GM18951 (cell line): Measurements from ENCODE around the gene PPIL4.
"Not testable (repeated sequence)": the region's sequence is repeated elsewhere in the genome, so short reads cannot be mapped to it uniquely, and the experiment has no call there.

Source experiments
- POLR2A ChIP-seq: IDR thresholded peaks from 4 replicates; pipeline ENCODE4 v1.6.1; 2011; ENCODE audit warnings: mild to moderate bottlenecking; ENCODE audit not compliant: insufficient read length, insufficient read depth; ENCODE audit errors: extremely low read depth
- in situ Hi-C: fragments of 300-500 bp; cut with MboI; formaldehyde crosslinking; loops from one replicate; pipeline ENCODE4 v1.12.0; 2022; ENCODE audit warnings: low sequenced_read_pairs, mixed read lengths, inconsistent platforms; ENCODE audit not compliant: unreplicated experiment

PPIL4 gene

DNA sequence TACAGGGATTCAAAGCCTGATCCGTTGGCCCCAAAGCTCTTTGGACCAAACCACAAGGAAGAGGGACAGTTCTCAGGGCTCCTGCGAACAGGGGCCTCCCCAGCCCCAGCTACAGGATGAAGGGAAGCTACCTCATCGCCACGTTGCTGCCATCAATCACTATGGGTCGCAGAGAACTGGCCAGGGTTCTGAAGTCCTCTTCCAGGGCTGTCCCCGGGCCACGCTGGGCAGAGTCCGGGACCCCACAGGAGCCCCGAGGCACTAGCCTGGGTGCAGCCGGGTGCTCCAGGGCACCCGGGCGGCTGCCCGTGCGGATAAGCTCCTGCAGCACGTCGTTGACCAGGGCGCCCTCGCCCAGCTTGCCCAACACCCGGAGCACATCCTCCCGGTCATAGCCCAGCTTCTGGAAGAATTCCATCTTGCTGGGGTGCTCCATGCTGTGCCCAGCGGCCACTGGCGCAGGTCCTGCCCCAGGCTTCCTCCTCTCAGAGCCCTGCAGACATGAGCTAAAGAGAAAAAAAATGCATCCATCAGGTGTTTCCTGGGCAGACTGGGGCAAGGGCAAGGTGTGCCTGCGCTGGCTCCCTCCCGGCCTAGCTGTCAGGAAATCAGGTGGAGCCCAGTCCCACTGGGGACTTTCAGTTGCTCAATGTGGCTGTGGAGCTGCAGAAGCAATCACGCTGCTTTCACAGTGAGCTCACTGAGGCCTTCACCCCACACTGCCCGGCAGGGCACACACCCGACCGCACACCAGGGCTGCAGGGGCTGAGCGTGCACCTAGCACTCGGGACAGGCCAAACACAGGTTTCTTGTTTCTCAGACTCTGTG, 71.5 kb downstream of the PPIL4 start:
- TF ChIP-seq POLR2A: no peak
- in situ Hi-C loops: no loop called here

DNA sequence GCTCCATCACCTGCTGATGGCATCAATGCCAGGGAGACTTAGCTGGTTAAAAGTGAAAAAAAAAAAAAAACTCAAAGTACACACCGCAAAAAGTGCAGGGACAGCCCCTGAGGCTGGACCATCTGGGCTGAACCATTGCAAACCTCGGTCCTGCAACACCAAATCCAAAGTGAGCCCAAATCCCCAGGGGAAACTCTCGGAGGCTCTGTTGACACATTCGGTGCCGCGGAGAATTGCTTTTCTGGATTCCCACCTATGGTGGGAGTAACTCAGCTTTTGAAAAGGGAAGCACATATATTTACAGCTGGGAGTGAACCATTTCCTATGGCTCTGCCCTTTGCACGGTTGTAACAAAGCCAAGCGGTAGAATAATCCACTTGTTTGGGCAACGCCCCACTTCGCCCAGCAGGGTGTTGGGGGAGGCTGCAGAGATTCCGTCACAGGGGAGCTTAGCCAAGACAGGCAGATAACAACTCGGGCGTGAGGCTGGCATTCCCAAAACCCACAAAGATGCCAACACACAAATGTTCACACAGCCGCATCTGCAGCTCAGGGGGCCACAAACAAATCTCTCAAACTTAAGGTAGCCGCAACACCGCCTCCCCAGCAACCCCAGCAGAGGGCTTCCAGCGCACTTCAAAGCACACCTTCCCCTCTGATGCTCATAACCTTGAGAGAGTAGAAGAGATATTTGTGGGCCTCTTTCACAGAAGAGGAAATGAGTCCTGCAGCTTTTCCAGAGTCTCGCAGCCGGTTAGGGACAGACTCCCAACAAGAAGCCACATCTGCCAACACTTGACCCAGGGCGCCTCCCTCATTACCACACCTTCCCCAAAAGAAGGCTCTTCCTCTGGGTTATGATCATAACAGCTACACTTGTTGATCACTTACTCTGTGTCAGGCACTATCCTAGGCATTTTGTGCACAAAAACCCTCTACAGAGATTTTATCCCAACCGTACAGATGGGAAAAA, 72.5 kb downstream of the PPIL4 start:
- TF ChIP-seq POLR2A: no peak
- in situ Hi-C loops: no loop called here

DNA sequence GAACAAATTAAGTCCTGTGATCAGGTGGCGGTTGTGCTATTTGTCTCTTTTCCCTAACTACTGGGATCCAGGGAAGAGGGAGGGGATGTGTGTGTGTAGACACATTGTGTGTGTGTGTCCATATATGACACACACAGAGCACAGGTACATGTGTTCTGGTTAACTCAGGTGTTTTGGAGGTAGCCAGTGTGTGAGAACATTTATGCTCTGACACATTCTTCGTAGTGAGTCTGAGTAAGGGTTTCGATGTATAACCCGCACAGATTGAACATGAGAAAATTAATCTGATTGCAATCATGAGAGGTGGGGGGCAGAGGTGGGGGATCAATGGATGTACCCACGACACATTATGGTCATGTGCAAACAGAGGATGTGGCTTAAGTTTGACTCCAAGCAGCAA, 73.6 kb downstream of the PPIL4 start:
- TF ChIP-seq POLR2A: no peak
- in situ Hi-C loops: no loop called here

DNA sequence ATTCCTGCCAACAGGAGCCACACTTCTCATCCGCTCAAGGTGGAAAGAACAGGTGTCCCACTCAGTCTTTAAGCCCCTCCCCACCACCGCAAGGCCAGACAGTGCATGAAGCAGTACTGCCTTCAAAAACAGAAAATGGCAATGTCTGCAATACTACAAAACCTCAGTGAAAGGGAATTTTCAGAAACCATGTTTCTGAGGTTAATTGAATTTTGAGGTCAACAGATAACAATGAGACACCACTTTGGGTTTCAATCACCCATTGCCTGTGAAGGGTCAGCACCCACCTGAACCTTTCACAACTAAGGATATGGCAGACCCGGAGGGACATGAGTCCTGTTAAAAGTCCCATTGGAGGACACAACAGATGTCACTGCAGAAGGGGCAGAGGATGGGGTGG, 74.0 kb downstream of the PPIL4 start:
- no peak for TF ChIP-seq POLR2A
- in situ Hi-C loops: no loop called here

DNA sequence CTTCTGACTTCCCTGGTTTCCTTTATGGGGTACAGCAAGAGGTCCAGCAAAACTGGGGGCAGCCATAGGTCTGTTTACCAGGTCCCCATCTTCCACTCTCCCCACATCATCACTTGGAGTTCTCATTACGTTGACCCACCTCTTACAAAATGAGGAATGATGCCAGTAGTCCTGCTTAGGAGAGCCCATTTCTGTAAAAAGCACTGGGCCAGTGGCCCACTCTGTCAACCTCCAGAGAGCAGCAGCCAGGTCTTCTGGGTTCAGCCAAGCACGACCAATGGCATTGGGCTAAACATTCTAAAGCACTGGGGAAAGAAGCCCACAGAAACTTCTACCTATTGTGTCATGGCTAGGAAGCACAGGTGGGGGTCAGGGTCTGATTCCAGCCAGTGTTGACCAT, 74.9 kb downstream of the PPIL4 start:
- in situ Hi-C loops: no loop called here
- no peak for TF ChIP-seq POLR2A

DNA sequence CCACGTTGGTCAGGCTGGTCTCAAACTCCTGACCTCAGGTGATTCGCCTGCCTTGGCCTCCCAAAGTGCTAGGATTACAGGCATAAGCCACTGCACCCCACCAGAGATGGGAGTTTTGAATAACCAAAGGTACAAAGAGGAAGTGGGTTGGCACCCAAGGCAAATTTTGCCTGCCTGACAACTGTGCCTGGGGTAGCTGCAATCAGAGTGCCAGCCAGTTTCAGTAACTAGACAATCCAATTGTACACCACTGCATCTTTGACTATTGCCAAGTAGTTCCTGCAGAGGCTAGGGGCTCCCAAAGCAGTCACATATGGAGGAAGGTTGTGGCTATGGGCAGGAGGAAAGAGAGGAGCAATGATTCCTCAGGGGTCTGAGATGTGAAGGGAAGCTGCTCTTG, 77.7 kb downstream of the PPIL4 start:
- in situ Hi-C loops: no loop called here
- TF ChIP-seq POLR2A: peak; percentile 7

DNA sequence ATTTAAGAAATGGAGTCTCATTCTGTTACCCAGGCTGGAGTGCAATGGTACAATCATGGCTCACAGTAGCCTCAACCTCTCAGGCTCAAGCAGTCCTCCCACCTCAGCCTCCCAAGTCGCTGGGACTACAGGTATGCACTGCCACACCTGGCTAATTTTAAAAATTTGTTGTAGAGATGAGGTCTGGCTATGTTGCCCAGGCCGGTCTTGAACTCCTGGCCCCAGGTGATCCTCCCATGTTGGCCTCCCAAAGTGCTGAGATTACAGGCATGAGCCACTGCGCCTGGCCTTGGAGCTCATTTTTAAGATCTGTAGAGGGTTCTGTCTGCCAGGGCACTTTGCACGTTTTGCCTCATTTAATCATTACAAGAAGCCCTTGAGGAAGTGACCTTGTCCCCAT, 78.6 kb downstream of the PPIL4 start:
- no peak for TF ChIP-seq POLR2A
- in situ Hi-C loops: no loop called here

DNA sequence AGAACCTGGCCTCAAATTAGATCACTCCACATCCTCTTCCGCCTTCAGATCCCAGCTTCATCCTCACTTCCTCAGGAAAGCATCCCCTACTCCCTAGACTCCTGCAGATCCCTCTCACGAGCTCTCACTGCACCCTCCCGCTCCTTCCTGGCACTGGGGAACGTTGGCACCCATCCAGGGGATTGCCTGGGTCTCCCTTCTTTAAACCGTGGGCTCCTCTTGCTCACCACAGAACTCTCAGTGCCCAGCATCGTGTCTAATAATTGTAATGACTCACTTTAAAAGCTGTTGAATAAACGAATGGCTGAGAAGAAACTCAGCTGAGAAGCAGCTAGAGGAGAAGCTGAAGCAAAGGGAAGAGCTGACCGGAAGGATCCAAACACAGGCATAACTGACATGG, 81.4 kb downstream of the PPIL4 start:
- no peak for TF ChIP-seq POLR2A

DNA sequence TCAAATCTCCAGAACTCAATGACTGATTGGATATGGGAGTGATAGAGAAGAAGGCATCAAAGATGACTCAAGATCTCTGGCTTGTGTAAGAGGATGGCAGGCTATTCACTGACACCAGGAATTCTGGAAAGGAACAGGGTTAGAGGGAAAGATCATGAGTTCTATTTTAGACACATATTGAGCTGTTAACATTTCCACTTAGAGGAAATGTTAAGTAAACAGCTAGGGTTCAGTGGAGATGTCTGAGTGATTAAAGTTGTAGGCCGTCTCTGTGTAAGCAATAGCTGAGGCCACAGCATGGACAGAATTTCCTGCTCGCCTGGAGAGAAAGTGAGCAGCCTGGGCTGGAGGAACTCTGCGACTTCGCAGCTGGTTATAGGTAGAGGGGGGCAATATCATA, 82.1 kb downstream of the PPIL4 start:
- TF ChIP-seq POLR2A: no peak
- in situ Hi-C loops: no loop called here

More for the DNA sequence above, 81.4 kb downstream of the PPIL4 start:
- in situ Hi-C loops: no loop called here

DNA sequence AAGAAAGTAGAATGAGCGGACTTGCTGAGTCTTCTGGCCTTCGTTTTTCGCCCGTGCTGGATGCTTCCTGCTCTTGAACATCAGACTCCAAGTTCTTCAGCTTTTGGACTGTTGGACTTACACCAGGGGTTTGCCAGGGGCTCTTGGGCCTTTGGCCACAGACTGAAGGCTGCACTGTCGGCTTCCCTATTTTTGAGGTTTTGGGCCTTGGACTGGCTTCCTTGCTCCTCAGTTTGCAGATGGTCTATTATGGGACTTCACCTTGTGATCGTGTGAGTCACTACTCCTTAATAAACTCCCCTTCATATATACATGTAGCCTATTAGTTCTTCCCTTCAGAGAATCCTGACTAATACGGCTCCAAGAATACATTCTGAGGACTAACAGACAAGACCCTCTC, 83.1 kb downstream of the PPIL4 start:
- in situ Hi-C loops: not testable (repeated sequence)

DNA sequence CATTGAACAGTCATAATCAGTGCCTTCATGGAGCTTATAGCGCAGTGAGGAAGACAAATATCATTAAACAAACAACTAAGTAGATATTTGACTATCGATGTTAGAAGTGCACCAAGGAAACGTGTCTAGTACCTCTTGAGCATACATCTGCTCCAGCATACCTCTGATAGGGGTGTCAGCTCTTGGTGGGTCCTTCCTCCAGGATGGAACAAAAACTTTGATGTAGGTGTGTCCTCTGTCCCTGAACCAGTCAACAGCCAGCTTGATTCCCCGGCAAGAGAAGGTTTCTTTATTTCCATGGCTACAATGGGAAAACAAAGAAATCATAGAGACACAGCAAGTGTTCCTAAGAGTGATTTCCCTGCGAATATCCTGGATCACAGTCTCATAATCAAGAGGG, 84.2 kb downstream of the PPIL4 start:
- in situ Hi-C loops: no loop called here
- no peak for TF ChIP-seq POLR2A

DNA sequence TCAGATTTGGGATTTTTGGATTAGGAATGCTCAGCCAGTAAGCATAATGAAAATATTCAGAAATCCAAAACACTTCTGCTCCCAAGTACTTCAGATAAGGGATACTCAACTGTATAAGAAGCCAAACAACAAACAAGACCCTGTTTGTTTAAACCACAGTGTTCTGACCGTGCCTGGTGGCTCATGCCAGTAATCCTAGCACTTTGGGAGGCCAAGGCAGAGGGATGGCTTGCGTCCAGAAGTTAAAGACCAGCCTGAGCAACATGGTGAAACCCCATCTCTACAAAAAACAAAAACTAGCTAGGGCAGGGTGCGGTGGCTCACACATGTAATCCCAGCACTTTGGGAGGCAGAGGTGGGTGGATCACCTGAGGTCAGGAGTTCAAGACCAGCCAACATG, 85.6 kb downstream of the PPIL4 start:
- in situ Hi-C loops: not testable (repeated sequence)

DNA sequence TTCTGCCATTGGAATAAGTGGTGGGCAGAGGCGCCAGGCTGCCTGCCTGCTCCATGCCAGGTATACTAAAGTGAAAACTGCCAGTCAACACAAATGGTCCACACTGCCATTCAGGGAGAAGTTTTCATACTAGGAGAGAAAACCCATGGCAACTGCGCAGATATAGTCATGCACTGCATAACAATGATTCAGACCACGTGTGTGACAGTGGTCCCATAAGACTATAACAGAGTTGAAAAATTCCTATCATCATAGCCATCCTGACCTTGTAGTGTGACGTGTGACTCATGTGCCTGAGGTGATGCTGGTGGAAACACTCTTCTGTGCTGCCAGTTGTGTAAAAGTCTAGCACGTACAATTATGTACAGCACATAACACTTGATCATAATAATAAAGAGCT, 86.1 kb downstream of the PPIL4 start:
- in situ Hi-C loops: no loop called here
- no peak for TF ChIP-seq POLR2A

DNA sequence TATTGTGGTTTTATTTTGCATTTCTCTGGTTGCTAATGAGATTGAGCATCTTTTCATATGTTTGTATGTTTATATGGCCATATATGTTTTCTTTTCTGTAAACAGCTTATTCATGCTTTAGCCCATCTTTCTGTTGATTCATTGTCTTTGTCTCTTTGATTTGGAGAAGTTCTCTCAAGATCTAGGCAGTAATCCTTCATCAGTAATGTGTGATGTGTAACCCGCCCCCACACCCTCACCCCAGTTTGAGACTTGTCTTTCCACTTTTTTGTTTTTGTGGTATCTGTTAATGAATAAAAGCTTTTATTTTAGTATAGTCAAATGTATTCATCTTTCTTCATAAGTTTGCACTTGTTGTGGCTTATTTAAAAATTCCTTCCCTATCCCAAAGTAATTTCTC, 87.0 kb downstream of the PPIL4 start:
- in situ Hi-C loops: no loop called here
- no peak for TF ChIP-seq POLR2A
